Measurements from ENCODE around the gene DHX29.
A peak's percentile ranks its signal among the peaks of the same experiment; 100 is the strongest.

Gene DHX29

DNA sequence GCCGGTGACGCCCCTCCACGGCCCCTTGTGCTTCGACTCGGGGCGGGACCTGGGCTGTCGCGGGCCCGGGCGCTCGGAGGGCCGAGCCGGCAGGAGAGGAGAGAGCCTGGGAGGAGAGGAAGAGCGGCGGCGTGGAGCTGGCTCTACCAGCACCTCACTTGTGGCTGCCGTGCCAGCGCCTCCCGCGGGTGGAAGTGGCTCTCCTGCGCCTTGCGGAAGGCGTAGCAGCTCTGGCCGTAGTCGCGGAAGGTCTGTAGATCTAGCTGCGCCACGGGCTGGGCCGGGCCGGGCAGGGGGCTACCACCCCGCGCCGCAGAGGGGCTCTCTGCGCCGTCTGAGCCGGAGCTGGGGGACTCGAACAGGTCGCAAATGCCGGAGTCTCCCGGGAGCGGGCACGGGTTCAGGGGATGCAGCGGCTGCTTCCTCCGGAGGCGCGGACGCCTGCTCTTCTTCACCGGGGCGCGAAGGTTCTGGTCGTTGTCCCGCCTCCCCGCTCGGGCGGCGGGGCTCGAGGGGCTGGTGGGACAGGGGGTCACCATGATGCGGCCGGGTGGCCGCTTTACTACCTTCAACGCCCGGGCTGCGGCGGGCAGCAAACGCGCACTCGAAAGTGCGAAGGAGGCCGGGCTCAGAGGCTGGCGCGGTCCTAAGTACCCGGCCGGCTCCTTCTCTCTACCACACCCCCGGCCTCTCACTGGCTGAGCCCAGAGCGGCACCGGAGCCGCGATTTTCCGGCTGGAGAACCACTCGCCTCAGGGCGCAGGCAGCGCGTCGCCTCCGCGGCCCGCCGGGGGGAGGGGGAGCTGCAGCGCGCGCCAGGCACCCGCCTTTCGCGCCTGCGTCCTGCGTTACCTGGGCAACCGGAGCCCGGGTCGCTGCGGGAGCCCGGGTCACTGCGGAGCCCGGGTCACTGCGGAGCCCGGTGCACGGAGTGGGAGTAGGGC lies 74.2 kb downstream of the DHX29 start, which contains the start of gene CCNO (continued):
- TF ChIP-seq, protein P1, sequence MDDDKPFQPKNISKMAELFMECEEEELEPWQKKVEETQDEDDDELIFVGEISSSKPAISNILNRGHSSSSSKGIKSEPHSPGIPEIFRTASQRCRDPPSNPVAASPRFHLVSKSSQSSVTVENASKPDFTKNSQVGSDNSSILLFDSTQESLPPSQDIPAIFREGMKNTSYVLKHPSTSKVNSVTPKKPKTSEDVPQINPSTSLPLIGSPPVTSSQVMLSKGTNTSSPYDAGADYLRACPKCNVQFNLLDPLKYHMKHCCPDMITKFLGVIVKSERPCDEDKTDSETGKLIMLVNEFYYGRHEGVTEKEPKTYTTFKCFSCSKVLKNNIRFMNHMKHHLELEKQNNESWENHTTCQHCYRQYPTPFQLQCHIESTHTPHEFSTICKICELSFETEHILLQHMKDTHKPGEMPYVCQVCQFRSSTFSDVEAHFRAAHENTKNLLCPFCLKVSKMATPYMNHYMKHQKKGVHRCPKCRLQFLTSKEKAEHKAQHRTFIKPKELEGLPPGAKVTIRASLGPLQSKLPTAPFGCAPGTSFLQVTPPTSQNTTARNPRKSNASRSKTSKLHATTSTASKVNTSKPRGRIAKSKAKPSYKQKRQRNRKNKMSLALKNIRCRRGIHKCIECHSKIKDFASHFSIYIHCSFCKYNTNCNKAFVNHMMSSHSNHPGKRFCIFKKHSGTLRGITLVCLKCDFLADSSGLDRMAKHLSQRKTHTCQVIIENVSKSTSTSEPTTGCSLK (tag by site-specific recombination; IDR thresholded peaks at IDR 0.05), result no peak
- TF ChIP-seq, protein P2, sequence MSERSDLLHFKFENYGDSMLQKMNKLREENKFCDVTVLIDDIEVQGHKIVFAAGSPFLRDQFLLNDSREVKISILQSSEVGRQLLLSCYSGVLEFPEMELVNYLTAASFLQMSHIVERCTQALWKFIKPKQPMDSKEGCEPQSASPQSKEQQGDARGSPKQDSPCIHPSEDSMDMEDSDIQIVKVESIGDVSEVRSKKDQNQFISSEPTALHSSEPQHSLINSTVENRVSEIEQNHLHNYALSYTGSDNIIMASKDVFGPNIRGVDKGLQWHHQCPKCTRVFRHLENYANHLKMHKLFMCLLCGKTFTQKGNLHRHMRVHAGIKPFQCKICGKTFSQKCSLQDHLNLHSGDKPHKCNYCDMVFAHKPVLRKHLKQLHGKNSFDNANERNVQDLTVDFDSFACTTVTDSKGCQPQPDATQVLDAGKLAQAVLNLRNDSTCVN (tag by site-specific recombination; optimal IDR thresholded peaks at IDR 0.05), result peak; percentile 94
- TF ChIP-seq, protein P3, sequence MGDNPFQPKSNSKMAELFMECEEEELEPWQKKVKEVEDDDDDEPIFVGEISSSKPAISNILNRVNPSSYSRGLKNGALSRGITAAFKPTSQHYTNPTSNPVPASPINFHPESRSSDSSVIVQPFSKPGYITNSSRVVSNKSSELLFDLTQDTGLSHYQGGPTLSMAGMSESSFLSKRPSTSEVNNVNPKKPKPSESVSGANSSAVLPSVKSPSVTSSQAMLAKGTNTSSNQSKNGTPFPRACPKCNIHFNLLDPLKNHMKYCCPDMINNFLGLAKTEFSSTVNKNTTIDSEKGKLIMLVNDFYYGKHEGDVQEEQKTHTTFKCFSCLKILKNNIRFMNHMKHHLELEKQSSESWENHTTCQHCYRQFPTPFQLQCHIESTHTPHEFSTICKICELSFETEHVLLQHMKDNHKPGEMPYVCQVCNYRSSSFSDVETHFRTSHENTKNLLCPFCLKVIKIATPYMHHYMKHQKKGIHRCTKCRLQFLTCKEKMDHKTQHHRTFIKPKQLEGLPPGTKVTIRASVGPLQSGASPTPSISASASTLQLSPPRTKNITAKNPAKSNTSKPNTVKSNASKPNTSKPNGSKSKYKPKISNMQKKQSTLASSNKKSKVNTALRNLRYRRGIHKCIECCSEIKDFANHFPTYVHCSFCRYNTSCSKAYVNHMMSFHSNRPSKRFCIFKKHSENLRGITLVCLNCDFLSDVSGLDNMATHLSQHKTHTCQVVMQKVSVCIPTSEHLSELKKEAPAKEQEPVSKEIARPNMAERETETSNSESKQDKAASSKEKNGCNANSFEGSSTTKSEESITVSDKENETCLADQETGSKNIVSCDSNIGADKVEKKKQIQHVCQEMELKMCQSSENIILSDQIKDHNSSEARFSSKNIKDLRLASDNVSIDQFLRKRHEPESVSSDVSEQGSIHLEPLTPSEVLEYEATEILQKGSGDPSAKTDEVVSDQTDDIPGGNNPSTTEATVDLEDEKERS (tag by site-specific recombination; IDR thresholded peaks at IDR 0.05), result no peak
- no peak for TF ChIP-seq HOXD13 (CRISPR knock-in tag; IDR thresholded peaks at IDR 0.05; ENCODE audit: borderline replicate concordance)
- TF ChIP-seq ZNF37A (tag by site-specific recombination; IDR thresholded peaks at IDR 0.05), result no peak
- TF ChIP-seq, protein P4, sequence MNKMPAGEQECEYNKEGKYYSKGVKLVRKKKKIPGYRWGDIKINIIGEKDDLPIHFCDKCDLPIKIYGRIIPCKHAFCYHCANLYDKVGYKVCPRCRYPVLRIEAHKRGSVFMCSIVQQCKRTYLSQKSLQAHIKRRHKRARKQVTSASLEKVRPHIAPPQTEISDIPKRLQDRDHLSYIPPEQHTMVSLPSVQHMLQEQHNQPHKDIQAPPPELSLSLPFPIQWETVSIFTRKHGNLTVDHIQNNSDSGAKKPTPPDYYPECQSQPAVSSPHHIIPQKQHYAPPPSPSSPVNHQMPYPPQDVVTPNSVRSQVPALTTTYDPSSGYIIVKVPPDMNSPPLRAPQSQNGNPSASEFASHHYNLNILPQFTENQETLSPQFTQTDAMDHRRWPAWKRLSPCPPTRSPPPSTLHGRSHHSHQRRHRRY (tag by site-specific recombination; IDR thresholded peaks at IDR 0.05), result no peak
- 0 out of 2 replicates have a peak, but pooled peaks have one; percentile 31 for TF ChIP-seq KLF8 (tag by site-specific recombination; IDR thresholded peaks at IDR 0.05)
- TF ChIP-seq, protein P5, sequence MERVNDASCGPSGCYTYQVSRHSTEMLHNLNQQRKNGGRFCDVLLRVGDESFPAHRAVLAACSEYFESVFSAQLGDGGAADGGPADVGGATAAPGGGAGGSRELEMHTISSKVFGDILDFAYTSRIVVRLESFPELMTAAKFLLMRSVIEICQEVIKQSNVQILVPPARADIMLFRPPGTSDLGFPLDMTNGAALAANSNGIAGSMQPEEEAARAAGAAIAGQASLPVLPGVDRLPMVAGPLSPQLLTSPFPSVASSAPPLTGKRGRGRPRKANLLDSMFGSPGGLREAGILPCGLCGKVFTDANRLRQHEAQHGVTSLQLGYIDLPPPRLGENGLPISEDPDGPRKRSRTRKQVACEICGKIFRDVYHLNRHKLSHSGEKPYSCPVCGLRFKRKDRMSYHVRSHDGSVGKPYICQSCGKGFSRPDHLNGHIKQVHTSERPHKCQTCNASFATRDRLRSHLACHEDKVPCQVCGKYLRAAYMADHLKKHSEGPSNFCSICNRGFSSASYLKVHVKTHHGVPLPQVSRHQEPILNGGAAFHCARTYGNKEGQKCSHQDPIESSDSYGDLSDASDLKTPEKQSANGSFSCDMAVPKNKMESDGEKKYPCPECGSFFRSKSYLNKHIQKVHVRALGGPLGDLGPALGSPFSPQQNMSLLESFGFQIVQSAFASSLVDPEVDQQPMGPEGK (tag by site-specific recombination; IDR thresholded peaks at IDR 0.05), result peak; percentile 80
- no peak for TF ChIP-seq ZFP69B (tag by site-specific recombination; IDR thresholded peaks at IDR 0.05)
- TF ChIP-seq, protein P6, sequence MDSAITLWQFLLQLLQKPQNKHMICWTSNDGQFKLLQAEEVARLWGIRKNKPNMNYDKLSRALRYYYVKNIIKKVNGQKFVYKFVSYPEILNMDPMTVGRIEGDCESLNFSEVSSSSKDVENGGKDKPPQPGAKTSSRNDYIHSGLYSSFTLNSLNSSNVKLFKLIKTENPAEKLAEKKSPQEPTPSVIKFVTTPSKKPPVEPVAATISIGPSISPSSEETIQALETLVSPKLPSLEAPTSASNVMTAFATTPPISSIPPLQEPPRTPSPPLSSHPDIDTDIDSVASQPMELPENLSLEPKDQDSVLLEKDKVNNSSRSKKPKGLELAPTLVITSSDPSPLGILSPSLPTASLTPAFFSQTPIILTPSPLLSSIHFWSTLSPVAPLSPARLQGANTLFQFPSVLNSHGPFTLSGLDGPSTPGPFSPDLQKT (IDR thresholded peaks at IDR 0.05; ENCODE audit: borderline replicate concordance, low read depth, low read length), result no peak
- TF ChIP-seq, protein P7, sequence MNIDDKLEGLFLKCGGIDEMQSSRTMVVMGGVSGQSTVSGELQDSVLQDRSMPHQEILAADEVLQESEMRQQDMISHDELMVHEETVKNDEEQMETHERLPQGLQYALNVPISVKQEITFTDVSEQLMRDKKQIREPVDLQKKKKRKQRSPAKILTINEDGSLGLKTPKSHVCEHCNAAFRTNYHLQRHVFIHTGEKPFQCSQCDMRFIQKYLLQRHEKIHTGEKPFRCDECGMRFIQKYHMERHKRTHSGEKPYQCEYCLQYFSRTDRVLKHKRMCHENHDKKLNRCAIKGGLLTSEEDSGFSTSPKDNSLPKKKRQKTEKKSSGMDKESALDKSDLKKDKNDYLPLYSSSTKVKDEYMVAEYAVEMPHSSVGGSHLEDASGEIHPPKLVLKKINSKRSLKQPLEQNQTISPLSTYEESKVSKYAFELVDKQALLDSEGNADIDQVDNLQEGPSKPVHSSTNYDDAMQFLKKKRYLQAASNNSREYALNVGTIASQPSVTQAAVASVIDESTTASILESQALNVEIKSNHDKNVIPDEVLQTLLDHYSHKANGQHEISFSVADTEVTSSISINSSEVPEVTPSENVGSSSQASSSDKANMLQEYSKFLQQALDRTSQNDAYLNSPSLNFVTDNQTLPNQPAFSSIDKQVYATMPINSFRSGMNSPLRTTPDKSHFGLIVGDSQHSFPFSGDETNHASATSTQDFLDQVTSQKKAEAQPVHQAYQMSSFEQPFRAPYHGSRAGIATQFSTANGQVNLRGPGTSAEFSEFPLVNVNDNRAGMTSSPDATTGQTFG (tag by site-specific recombination; IDR thresholded peaks at IDR 0.05; ENCODE audit: borderline replicate concordance), result no peak
- TF ChIP-seq ZNF843 (tag by site-specific recombination; IDR thresholded peaks at IDR 0.05), result 0 out of 2 replicates have a peak, but pooled peaks have one; percentile 17
- TF ChIP-seq ZNF394 (tag by site-specific recombination; IDR thresholded peaks at IDR 0.05; ENCODE audit: borderline replicate concordance), result 0 out of 2 replicates have a peak, but pooled peaks have one; percentile 16
- TF ChIP-seq ZNF174 (tag by site-specific recombination; IDR thresholded peaks at IDR 0.05), result no peak
- no peak for TF ChIP-seq ZNF558 (tag by site-specific recombination; IDR thresholded peaks at IDR 0.05)
- TF ChIP-seq ZNF214 (tag by site-specific recombination; IDR thresholded peaks at IDR 0.05; ENCODE audit: borderline replicate concordance), result no peak
- TF ChIP-seq ZNF16 (tag by site-specific recombination; IDR thresholded peaks at IDR 0.05; ENCODE audit: low read depth), result no peak
- TF ChIP-seq, protein P8, sequence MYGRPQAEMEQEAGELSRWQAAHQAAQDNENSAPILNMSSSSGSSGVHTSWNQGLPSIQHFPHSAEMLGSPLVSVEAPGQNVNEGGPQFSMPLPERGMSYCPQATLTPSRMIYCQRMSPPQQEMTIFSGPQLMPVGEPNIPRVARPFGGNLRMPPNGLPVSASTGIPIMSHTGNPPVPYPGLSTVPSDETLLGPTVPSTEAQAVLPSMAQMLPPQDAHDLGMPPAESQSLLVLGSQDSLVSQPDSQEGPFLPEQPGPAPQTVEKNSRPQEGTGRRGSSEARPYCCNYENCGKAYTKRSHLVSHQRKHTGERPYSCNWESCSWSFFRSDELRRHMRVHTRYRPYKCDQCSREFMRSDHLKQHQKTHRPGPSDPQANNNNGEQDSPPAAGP (tag by site-specific recombination; IDR thresholded peaks at IDR 0.05), result no peak
- TF ChIP-seq KLF16 (tag by site-specific recombination; IDR thresholded peaks at IDR 0.05), result peak; percentile 36; the same call in 1 of the 2 replicates

All from HEK293 (cell line).